Fibroblast of peridontal ligament (primary cell): ENCODE results near the gene PDXK.
A peak's percentile ranks its signal among the peaks of the same experiment; 100 is the strongest.

Source experiments
- DNase-seq: peaks from one replicate; pipeline ENCODE4 v3.0.0-alpha.2; 2010; ENCODE audit errors: extremely low read depth

The PDXK gene

DNA sequence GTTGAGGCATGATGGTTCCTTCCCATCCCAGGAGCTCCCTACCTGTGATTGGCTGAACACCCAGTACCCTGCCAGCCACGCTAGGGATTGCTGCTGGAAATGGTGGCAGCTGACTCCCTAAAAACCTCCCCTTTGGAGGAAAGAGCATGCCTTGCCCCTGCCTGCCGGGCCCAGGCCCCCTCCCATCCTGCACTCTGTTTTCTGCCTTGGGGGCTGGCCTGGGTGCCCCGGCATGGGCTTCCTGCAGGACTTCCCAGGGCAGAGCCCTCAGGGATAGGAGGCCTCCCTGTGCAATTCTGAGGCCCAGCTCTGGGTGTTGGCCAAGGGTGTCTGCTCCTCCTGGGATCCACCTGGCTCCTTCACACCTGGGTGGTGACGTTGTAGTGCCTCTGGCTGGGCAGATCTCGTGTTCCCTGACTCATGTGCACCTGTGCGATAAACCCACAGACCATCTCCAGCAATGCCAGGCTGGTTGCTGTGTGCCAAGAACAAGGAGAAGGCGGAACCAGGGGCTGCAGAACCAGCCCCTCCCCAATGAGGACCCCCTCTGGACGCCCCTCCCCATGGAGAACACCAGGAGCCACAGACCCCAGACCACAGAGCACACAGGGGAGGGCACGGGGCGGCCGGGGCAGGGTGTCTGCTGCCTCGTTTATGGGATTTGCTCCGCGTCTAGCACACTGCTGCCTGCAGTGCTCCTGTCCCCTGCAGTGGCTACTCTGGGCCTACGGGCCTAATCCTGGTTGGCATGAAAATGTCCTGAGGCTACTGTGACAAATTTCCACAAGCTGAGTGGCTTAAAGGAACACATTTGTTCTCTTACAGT lies 43.6 kb downstream of the PDXK start:
- no peak for DNase-seq

DNA sequence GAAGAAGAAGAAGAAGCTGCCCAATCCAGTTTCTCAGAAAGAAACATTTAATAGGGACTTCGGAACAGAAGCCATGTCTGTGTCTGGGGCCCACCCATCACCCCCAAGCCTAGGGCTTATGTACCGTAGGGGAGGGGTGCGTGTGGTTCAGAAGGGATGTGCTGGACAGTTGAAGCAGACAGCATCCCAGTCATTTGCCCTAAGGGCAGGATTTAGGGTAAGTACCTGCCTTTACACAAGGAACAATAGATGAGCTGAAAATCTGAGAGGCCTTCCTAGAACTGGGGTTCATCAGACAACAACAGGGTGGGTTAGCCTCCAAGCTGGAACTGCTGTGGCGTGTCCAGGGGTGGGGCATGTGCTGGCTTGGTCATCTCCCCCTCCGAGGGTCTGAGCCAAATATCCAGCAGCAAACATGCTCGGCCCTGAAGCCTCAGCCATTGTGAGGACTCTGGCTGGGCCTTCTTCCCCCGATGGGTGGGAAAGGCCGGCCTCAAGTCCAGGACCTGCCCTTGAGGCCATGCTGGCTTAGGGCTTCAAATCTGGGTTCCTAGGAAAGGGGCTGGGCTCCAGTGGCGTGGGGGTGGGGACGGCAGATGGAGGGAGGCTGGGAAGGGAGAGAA lies 45.1 kb downstream of the PDXK start:
- no peak for DNase-seq

DNA sequence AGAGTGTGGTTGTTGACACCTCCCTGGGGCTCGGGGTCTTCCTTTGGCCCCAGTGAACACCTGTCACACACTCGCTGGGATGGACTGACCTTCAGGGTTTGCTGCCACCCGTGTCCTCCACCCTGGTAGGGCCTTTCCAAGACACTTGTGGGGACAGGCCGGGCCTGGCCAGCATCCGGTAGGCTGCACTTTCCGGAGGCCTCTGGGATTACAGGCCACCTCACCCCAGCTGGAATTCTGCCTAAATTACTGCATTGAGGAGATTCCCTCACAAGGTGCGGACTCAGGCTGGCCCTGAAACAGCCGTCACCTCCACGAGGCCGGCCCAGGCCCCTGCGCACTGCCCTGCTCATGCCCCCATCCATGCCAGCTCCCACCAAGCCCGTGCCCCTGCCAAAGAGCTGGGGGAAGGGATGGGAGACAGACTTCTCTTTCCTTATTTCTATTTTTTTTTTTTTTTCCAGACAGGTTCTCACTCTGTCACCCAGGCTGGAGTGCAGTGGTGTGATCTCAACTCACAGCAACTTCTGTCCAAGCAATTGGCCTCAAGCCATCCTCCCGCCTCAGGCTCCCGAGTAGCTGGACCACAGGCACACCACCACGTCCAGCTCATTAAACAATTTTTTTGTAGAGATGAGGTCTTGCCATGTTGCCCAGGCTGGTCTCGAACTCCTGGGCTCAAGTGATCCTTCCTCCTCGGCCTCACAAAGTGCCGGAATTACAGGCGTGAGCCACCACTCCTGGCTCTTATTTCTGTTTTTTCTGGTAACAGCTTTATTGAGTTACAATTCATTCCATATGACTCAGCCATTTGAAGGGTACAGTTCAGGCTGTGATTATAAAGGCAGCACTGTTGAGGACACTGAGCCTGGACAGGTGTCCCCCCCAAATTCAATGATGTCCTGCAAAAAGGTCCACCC lies 45.9 kb downstream of the PDXK start:
- no peak for DNase-seq

- DNase-seq, result no peak
These were observed 48.0 kb downstream of the PDXK start for GRCh38 chr21:43766734-43767497.

DNA sequence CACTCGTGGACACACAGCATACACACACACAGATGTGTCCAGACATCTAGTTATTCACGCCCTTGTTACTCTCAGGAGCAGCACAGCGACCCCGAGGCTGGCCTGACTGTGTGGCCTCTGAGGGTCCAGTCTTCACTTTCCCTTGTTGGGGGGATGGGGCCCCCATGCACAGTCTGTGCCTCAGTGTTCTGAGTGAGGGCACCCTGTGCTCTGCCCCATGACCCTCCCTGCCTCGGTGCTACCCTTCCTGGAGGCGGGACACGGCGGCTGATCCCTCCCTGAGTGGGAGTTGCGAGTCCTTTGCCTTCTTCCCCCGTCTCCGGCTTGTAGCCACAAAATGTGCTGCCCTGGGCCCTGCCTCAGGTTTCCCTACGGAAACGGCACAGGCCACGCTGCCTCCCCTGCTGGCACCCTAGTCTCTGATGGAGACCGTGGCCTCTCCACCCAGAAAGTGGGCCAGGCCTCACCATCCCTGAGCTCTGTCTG lies 48.6 kb downstream of the PDXK start:
- no peak for DNase-seq

DNA sequence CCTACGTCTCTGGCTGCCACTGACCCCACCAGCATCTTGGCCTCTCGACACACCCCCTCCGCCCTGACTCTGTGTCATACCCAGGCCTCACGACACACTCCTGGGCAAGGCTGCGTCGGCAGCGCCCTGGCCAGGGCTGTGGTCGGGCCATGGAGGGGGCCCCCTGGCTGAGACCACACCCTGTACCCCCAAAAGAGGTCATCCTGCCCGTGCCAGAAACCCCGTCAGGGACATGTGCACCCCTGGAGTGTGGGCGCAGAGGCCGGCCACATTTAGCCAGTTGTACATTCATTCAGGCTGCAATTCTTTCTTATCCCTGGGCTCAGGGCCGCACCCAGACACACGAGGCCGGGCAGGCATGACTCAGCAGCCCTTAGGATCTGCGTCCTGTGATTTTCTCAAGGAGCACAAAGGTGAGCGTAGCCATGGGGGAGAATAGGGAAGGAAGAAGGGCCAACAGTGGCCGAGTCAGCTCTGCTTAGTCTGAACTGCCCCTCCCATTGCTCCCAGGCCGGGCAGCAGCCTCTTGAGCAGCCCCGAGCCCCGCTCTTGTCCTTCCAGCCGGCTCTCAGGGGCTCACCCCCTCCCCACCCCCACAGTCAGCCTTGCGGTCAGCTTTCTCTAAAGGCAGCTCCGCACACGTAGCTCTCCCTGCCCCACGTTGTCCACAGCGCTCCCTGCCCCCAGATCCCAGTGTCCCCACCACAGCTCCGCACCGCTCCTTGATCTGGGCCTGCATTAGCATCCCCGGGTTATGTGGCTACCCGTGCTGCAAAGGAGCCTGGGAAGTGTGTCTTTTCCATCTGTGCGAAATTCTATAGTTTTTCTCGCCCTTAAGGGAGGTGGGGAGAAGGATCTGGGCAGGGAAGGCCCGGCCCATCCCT lies 49.3 kb downstream of the PDXK start:
- peak; percentile 65 for DNase-seq

DNA sequence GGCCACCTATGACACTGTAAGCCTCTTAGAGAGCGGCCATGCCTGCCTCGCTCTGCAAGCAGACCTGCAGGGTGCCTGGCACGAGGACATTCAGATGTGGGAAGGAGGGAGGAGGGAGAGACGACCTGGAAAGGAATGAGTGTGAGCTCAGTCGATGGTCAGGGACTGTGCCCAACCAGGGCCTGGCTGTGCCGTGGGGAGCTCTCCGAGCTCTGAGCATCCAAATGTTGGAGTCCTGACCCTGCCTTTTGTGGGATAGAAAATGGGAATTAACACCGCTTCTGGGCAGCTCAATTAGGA lies 49.9 kb downstream of the PDXK start:
- DNase-seq, result no peak

- DNase-seq, result no peak
These were observed 50.5 kb downstream of the PDXK start for GRCh38 chr21:43769325-43769958.

DNA sequence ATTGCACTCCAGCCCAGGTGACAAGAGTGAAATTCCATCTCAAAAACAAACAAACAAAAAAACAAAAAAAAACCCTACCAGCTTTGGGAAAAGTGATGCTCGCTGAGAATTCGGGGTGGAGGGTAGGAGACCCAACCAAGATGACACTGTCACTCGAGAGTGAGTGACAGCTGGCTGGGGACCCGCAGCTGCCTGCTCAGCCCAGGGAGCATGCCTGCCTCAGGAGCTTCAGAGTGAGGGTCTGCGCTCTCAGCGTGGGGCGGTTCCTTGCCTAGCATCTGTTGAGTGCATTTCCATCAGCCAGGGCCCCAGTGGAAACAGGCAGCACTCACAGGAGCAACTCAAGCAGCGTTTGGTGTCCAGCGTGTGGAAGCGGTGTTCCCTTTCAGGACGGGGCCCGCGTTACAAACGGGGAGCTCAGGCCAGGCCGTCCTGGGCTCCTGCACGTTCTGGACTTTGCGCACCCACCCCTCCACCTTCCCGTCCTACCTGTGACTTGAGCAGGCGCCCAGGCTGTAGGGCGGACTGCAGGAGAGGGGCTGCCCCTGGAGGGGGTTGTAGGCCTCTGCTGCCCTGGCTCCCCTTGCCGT lies 51.2 kb downstream of the PDXK start:
- DNase-seq, result no peak

GRCh38 chr21:43771199-43771675 lies 52.3 kb downstream of the PDXK start:
- no peak for DNase-seq

- no peak for DNase-seq
These were observed 52.9 kb downstream of the PDXK start for GRCh38 chr21:43771698-43772424.

GRCh38 chr21:43772425-43772821 lies 53.5 kb downstream of the PDXK start:
- DNase-seq, result no peak

GRCh38 chr21:43774163-43774562 lies 55.2 kb downstream of the PDXK start:
- DNase-seq, result no peak

DNA sequence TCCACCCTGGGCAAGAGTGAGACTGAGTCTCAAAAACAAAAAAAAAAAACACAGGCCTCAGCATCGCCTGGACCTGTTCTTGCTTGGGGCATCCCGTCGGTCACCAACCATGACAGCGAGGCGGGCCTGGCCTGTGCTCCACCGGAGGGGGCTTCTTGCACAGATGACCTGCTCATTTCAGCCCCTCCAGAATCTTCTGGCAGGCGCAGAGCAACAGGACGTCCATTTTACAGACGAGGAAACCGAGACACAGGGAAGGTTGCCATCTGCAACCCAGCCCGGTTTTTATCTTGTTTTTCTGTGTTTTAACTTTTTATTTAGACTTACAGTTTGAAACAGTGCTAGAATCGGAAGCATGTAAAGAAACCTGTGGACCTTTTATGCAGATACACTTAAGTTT lies 56.3 kb downstream of the PDXK start:
- DNase-seq, result no peak

DNA sequence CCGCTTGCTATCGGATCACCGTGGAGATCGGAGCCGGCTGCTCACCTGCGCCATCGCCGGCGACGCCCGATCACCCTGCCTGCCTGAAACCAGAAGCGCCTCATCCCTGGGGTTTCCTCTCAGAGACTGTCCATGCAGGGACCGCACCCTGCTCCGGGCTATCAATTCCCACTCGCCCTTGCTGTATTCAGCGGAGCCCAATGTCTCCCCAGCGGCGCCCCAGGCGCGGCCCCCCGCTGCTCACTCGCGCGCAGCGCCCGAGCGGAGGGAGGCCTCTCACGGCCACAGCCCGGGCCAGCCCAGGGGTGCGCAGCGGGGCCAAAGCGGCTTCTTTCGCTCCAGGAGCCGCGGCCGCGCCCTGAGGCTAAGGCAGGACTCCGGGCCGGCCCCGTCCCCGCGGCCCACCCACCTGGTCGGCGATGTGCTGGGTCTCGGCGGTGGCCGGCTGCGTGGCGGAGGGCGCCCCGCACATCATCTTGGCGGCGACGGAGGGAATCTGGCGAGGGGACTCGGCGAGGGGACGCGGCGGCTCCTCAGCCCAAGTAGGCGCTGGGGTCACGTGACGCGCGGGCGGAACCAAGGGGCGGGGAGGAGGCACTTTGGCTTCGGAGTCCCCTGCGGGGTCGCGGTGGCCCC lies 57.0 kb downstream of the PDXK start, which contains the start of gene CSTB:
Gene CSTB (minus strand): TSS at position 514 of the 636 bp plus-strand sequence. CDS start 39 bp downstream, at position 475.
- peak; percentile 37 for DNase-seq

DNA sequence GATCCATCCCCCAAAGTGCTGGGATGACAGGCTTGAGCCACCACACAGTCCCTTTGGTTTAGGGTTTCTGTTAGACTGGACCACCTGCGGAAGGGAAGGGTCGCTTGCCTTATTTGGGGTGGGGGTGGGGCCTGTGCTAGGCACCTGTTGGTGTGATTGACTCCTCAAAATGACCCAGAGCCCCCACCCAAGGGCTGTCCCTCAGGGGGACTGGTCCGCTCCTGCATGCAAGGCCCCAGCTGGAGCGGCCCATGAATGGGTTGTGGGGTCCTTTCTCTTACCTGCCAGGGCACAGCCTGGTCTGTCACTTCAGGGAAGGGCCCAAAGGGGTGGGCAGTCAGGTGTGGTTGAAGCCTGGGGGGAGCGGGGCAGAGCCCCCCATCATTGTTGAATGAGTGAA lies 59.0 kb downstream of the PDXK start:
- no peak for DNase-seq

GRCh38 chr21:43778469-43779335 lies 59.8 kb downstream of the PDXK start:
- no peak for DNase-seq
